GM23248 (cell line): ENCODE results near the gene GOLGA8S.
"Not testable (repeated sequence)": the region's sequence is repeated elsewhere in the genome, so short reads cannot be mapped to it uniquely, and the experiment has no call there.

Experiments
- EZH2 ChIP-seq: fragments of 200-600 bp; sonication (generic); IDR thresholded peaks from 2 replicates; pipeline ENCODE4 v1.6.1; 2018; ENCODE audit warnings: antibody characterized with exemption, mild to moderate bottlenecking; ENCODE audit not compliant: insufficient read depth, poor library complexity, severe bottlenecking
- EZH2phosphoT487 ChIP-seq: fragments of 200-600 bp; sonication (generic); IDR thresholded peaks from 2 replicates; pipeline ENCODE4 v1.6.1; 2018; ENCODE audit warnings: antibody characterized with exemption, moderate library complexity, mild to moderate bottlenecking, low read depth; ENCODE audit not compliant: insufficient read depth

- TF ChIP-seq EZH2phosphoT487, EZH2: not testable (repeated sequence)
Observed at GRCh38 chr15:23372891-23373600, 18.5 kb downstream of the GOLGA8S start.
